Keratinocyte (primary cell): ENCODE measurements around the gene MBTD1. TPM values are rescaled to one million over a fixed set of nuclear protein-coding genes. Genes with fewer than 3 reads are reported as not detected.

ENCODE experiments used
- DNase-seq: peaks from one replicate; pipeline ENCODE4 v3.0.0-alpha.2; 2011; ENCODE audit warnings: low read depth, missing footprints, low spot score
- FAIRE-seq: peaks from 2 replicates; lab custom pipeline; 2011; peaks lifted over from hg19 to GRCh38; lab: Jason Lieb, UNC
- H2AFZ ChIP-seq: 2 replicates; pipeline ENCODE4 v1.6.0; 2012; ENCODE audit warnings: low read length, control low read depth, inconsistent platforms; ENCODE audit not compliant: control insufficient read depth
- H3K27ac ChIP-seq: 2 replicates; pipeline ENCODE4 v1.5.1; 2011; ENCODE audit warnings: low read length; ENCODE audit not compliant: control insufficient read depth, insufficient read depth
- H3K27me3 ChIP-seq: 3 replicates; pipeline ENCODE4 v1.6.0; 2011; ENCODE audit warnings: low read length; ENCODE audit not compliant: control insufficient read depth, insufficient read depth; ENCODE audit errors: extremely low read depth
- H3K36me3 ChIP-seq, 2 experiments: 2 replicates in 1 of 2; 3 replicates in 1 of 2; pipeline ENCODE4 v1.5.1; 2011; ENCODE audit warnings: low read length in 2 of 2, mild to moderate bottlenecking in 1 of 2; ENCODE audit not compliant: control insufficient read depth in 2 of 2, insufficient read depth in 2 of 2; ENCODE audit errors: extremely low read depth in 1 of 2
- H3K4me1 ChIP-seq: 3 replicates; pipeline ENCODE4 v1.5.1; 2011; ENCODE audit warnings: low read length; ENCODE audit not compliant: control insufficient read depth, insufficient read depth; ENCODE audit errors: extremely low read depth
- H3K4me2 ChIP-seq: 3 replicates; pipeline ENCODE4 v1.6.0; 2011; ENCODE audit warnings: low read depth, low read length; ENCODE audit not compliant: control insufficient read depth, insufficient read depth; ENCODE audit errors: extremely low read depth
- H3K4me3 ChIP-seq, 3 experiments: fragments of 200-600 bp in 1 of 3; sonication (generic) in 1 of 3; 2 replicates in 2 of 3; 3 replicates in 1 of 3; pipeline ENCODE4 v1.5.1; 2011 to 2016; ENCODE audit warnings: low read length in 3 of 3, mild to moderate bottlenecking in 3 of 3, control low read depth in 2 of 3, inconsistent platforms in 1 of 3, low read depth in 1 of 3, mixed read lengths in 1 of 3, mixed run types in 1 of 3, moderate library complexity in 1 of 3; ENCODE audit not compliant: control insufficient read depth in 2 of 3, insufficient read depth in 2 of 3; ENCODE audit errors: extremely low read depth in 1 of 3
- H3K79me2 ChIP-seq: 2 replicates; pipeline ENCODE4 v1.6.0; 2012; ENCODE audit warnings: low read length; ENCODE audit not compliant: control insufficient read depth, insufficient read depth
- H3K9ac ChIP-seq: 3 replicates; pipeline ENCODE4 v1.6.0; 2011; ENCODE audit warnings: low read length; ENCODE audit not compliant: control insufficient read depth, insufficient read depth; ENCODE audit errors: extremely low read depth
- H3K9me1 ChIP-seq: 3 replicates; pipeline ENCODE4 v1.6.0; 2011; ENCODE audit warnings: low read length; ENCODE audit not compliant: control insufficient read depth, insufficient read depth; ENCODE audit errors: extremely low read depth
- H3K9me3 ChIP-seq: 2 replicates; pipeline ENCODE4 v1.5.1; 2012; ENCODE audit warnings: low read depth, low read length; ENCODE audit not compliant: control insufficient read depth
- H4K20me1 ChIP-seq: 3 replicates; pipeline ENCODE4 v1.6.0; 2011; ENCODE audit warnings: low read length; ENCODE audit not compliant: control insufficient read depth, insufficient read depth; ENCODE audit errors: extremely low read depth
- CTCF ChIP-seq, 3 experiments: IDR thresholded peaks in 1 of 3; conservative IDR thresholded peaks in 1 of 3; optimal IDR thresholded peaks in 1 of 3; 2 replicates in 2 of 3; 3 replicates in 1 of 3; pipeline versions ENCODE3 to v1.5.1; 2011; ENCODE audit warnings: low read length in 3 of 3, mild to moderate bottlenecking in 3 of 3, moderate library complexity in 2 of 3, control low read depth in 1 of 3, inconsistent platforms in 1 of 3; ENCODE audit not compliant: insufficient read depth in 2 of 3; ENCODE audit errors: extremely low read depth in 1 of 3
- EZH2 ChIP-seq: IDR thresholded peaks from one replicate; pipeline ENCODE4 v1.6.1; 2012; ENCODE audit warnings: inconsistent platforms, mild to moderate bottlenecking, low read length, moderate library complexity
- dilution Hi-C: fragments of 300-500 bp; cut with MboI; formaldehyde crosslinking; loops from one replicate; pipeline ENCODE4 v1.7.0; 2020; ENCODE audit warnings: low sequenced_read_pairs; ENCODE audit not compliant: extremely low pct_ligation_motif_present
- polyA plus RNA-seq, 5 experiments: library from polyadenylated mRNA; depleted of rRNA in 3 of 5; stranded (reverse) in 3 of 5; stranded (forward) in 1 of 5; unstranded in 1 of 5; fragments of >200 nt; gene quantifications; 1 replicate in 1 of 5; 2 replicates in 3 of 5; 3 replicates in 1 of 5; pipeline versions ENCODE4 v1.2.1 to v1.2.3, GENCODE V29; 2011 to 2012; ENCODE audit warnings: missing spikeins in 2 of 5, low read depth in 1 of 5, low replicate concordance in 1 of 5

Gene MBTD1
- polyA plus RNA-seq, 1 donor (not counting 4 experiments of a cell fraction or from before 2014, with no cell fraction given), result 7.0 TPM

- H3K4me2 ChIP-seq, result no peak overlapping the region
These were observed 70.7 kb downstream of the MBTD1 start for GRCh38 chr17:51189162-51189561.

GRCh38 chr17:51188271-51188833 is 71.5 kb downstream of the MBTD1 start:
- no peak for FAIRE-seq
- no peaks in the 10 kb centered on the region for H3K9me1 ChIP-seq
- H2AFZ ChIP-seq, result no peak overlapping the region
- H3K9ac ChIP-seq, result no peak overlapping the region
- no peaks in the 10 kb centered on the region for H3K4me1 ChIP-seq
- no peaks in the 10 kb centered on the region for H3K79me2 ChIP-seq
- no peaks in the 10 kb centered on the region for H3K27me3 ChIP-seq
- no peak overlapping the region for H3K4me3 ChIP-seq
- no peaks in the 10 kb centered on the region for H3K9me3 ChIP-seq
- H4K20me1 ChIP-seq, result no peaks in the 10 kb centered on the region
- no peak overlapping the region for H3K4me2 ChIP-seq
- peaks cover 6 to 17% of the 10 kb centered on the region in 2 experiments for H3K36me3 ChIP-seq
- TF ChIP-seq CTCF (optimal IDR thresholded peaks at IDR 0.05 in 1 of 3, IDR thresholded peaks at IDR 0.05 in 1 of 3, conservative IDR thresholded peaks at IDR 0.05 in 1 of 3; ENCODE audit: extremely low read depth in 1 of 3, insufficient read depth in 2 of 3, low read length in 3 of 3) (no peak), EZH2 (no peak)
- dilution Hi-C loops, result no loop called here
- DNase-seq, result no peak
- H3K27ac ChIP-seq, result no peak overlapping the region

More at GRCh38 chr17:51189162-51189561, 70.7 kb downstream of the MBTD1 start:
- no peak for DNase-seq
- no peak for FAIRE-seq
- Histone ChIP-seq H3K9ac (no peak overlapping the region), H3K9me1 (no peaks in the 10 kb centered on the region), H2AFZ (no peak overlapping the region), H3K79me2 (no peaks in the 10 kb centered on the region), H3K27me3 (no peaks in the 10 kb centered on the region), H3K4me1 (no peaks in the 10 kb centered on the region), H3K36me3 (peaks cover 8 to 17% of the 10 kb centered on the region in 2 experiments), H3K9me3 (no peaks in the 10 kb centered on the region), H4K20me1 (no peaks in the 10 kb centered on the region), H3K4me3 (no peak overlapping the region), H3K27ac (no peak overlapping the region)
- TF ChIP-seq CTCF (optimal IDR thresholded peaks at IDR 0.05 in 1 of 3, IDR thresholded peaks at IDR 0.05 in 1 of 3, conservative IDR thresholded peaks at IDR 0.05 in 1 of 3; ENCODE audit: extremely low read depth in 1 of 3, insufficient read depth in 2 of 3, low read length in 3 of 3), result no peak
- no peak for TF ChIP-seq EZH2
- dilution Hi-C loops, result no loop called here
